Measurements from ENCODE around the gene RAB4A.

- TF ChIP-seq POLR2A (IDR thresholded peaks at IDR 0.05) (no peak), CTCF (IDR thresholded peaks at IDR 0.05) (no peak)
Measured at GRCh38 chr1:229263254-229263653, 7.7 kb upstream of the RAB4A start.

Measured in body of pancreas (tissue), 4 donors.